SK-N-SH (cell line): ENCODE results near the gene CREBL2. TPM values are rescaled to one million over a fixed set of nuclear protein-coding genes. Genes with fewer than 3 reads are reported as not detected.

Source experiments
- CTCF ChIA-PET: fragments of 300-600, 350-600 bp; formaldehyde crosslinking; extraction: SDS; loops from one replicate; lab custom pipeline; 2021; lab: Yijun Ruan, JAX
- POLR2A ChIA-PET: fragments of 350-600 bp; sonication (Branson Sonifier 250); formaldehyde crosslinking; extraction: SDS; loops from one replicate; lab custom pipeline; 2020; ENCODE audit warnings: antibody characterized with exemption, inconsistent platforms; lab: Yijun Ruan, JAX
- DNase-seq: peaks from one replicate; pipeline ENCODE4 v3.0.0; 2012
- H2AFZ ChIP-seq: fragments of 200-600 bp; sonication (generic); 2 replicates; pipeline ENCODE4 v1.8.1; 2016; ENCODE audit warnings: antibody characterized with exemption, mild to moderate bottlenecking, low read depth
- H3F3A ChIP-seq: fragments of 200-600 bp; sonication (generic); replicated peaks from 2 replicates; pipeline ENCODE3; 2016; ENCODE audit warnings: antibody characterized with exemption, mild to moderate bottlenecking; ENCODE audit not compliant: insufficient read depth
- H3K27ac ChIP-seq, 2 experiments: fragments of 200-500 bp in 1 of 2; fragments of 200-600 bp in 1 of 2; sonication (Bioruptor generic) in 1 of 2; sonication (generic), shearing (Covaris generic) in 1 of 2; 2 replicates each; pipeline versions ENCODE4 v1.5.1 to v1.6.1; 2014 to 2016; ENCODE audit warnings: low read depth in 2 of 2, inconsistent platforms in 1 of 2, low read length in 1 of 2, mild to moderate bottlenecking in 1 of 2, mixed read lengths in 1 of 2
- H3K27me3 ChIP-seq: fragments of 200-600 bp; sonication (generic), shearing (Covaris generic); 2 replicates; pipeline ENCODE4 v1.6.1; 2016; ENCODE audit warnings: mixed run types; ENCODE audit not compliant: insufficient read depth
- H3K36me3 ChIP-seq, 2 experiments: fragments of 200-500 bp in 1 of 2; fragments of 200-600 bp in 1 of 2; sonication (Bioruptor generic) in 1 of 2; sonication (generic) in 1 of 2; replicated peaks in 1 of 2; 2 replicates each; pipeline versions ENCODE3 to v1.5.1; 2014 to 2016; ENCODE audit warnings: low read length in 1 of 2, mild to moderate bottlenecking in 1 of 2; ENCODE audit not compliant: insufficient read depth in 2 of 2, control insufficient read depth in 1 of 2
- H3K4me1 ChIP-seq, 2 experiments: fragments of 200-500 bp in 1 of 2; fragments of 200-600 bp in 1 of 2; sonication (Bioruptor generic) in 1 of 2; sonication (generic), shearing (Covaris generic) in 1 of 2; 2 replicates each; pipeline versions ENCODE4 v1.5.1 to v1.6.1; 2014 to 2016; ENCODE audit warnings: low read depth in 1 of 2, low read length in 1 of 2, mixed run types in 1 of 2; ENCODE audit not compliant: insufficient read depth in 2 of 2, control insufficient read depth in 1 of 2
- H3K4me2 ChIP-seq: fragments of 200-600 bp; sonication (generic), shearing (Covaris generic); 2 replicates; pipeline ENCODE4 v1.6.1; 2017; ENCODE audit warnings: mixed run types
- H3K4me3 ChIP-seq, 2 experiments: fragments of 200-500 bp in 1 of 2; fragments of 200-600 bp in 1 of 2; sonication (Bioruptor generic) in 1 of 2; sonication (generic), shearing (Covaris generic) in 1 of 2; 2 replicates each; pipeline versions ENCODE4 v1.5.1 to v1.8.1; 2014 to 2016; ENCODE audit warnings: low read depth in 2 of 2, inconsistent platforms in 1 of 2, low read length in 1 of 2, mild to moderate bottlenecking in 1 of 2, mixed read lengths in 1 of 2, moderate library complexity in 1 of 2
- H3K79me2 ChIP-seq: fragments of 200-600 bp; sonication (generic); 2 replicates; pipeline ENCODE4 v1.8.1; 2017; ENCODE audit warnings: mild to moderate bottlenecking; ENCODE audit not compliant: insufficient read depth
- H3K9ac ChIP-seq: fragments of 200-600 bp; sonication (generic); 2 replicates; pipeline ENCODE4 v1.6.1; 2017; ENCODE audit warnings: mixed run types
- H3K9me2 ChIP-seq: fragments of 200-600 bp; sonication (generic); 2 replicates; pipeline ENCODE4 v1.6.1; 2017; ENCODE audit warnings: mixed run types
- H3K9me3 ChIP-seq: fragments of 200-600 bp; sonication (generic); 2 replicates; pipeline ENCODE4 v1.6.1; 2017; ENCODE audit warnings: mixed run types, mild to moderate bottlenecking, moderate library complexity
- H4K20me1 ChIP-seq: fragments of 200-600 bp; sonication (generic); 2 replicates; pipeline ENCODE4 v1.6.1; 2017; ENCODE audit warnings: mild to moderate bottlenecking, mixed run types; ENCODE audit not compliant: insufficient read depth
- CHD2 ChIP-seq: fragments of 150-350 bp; IDR thresholded peaks from 2 replicates; pipeline ENCODE4 v1.6.1; 2018; ENCODE audit warnings: low read length; ENCODE audit not compliant: partially characterized antibody
- ELF1 ChIP-seq: IDR thresholded peaks from 2 replicates; pipeline ENCODE4 v1.4.0; 2012
- EP300 ChIP-seq, 2 experiments: IDR thresholded peaks; 2 replicates each; pipeline versions ENCODE4 v1.4.0 to v1.6.1; 2012; ENCODE audit warnings: borderline replicate concordance in 1 of 2, low read depth in 1 of 2, low read length in 1 of 2
- EZH2phosphoT487 ChIP-seq: fragments of 200-600 bp; sonication (generic); IDR thresholded peaks from 2 replicates; pipeline ENCODE4 v1.6.1; 2017; ENCODE audit warnings: low read depth, mixed run types, mild to moderate bottlenecking, antibody characterized with exemption, moderate library complexity, borderline replicate concordance
- FOXJ3 ChIP-seq: sonication (generic); formaldehyde crosslinking; IDR thresholded peaks from 2 replicates; pipeline ENCODE4 v1.5.1; 2020; ENCODE audit warnings: mild to moderate bottlenecking, missing genetic modification reagents
- GATA2 ChIP-seq: sonication (generic); formaldehyde crosslinking; IDR thresholded peaks from 2 replicates; pipeline ENCODE4 v1.5.0; 2020; ENCODE audit warnings: mild to moderate bottlenecking, missing genetic modification reagents
- MXI1 ChIP-seq: IDR thresholded peaks from 2 replicates; pipeline ENCODE4 v1.6.1; 2012; ENCODE audit warnings: mild to moderate bottlenecking, low read depth, low read length, improper control_type of control experiment
- RAD21 ChIP-seq: IDR thresholded peaks from 2 replicates; pipeline ENCODE4 v1.6.1; 2012; ENCODE audit warnings: mild to moderate bottlenecking, low read length
- RCOR1 ChIP-seq: fragments of 150-350 bp; IDR thresholded peaks from 2 replicates; pipeline ENCODE4 v1.6.1; 2017; ENCODE audit warnings: antibody characterized with exemption, low read length
- REST ChIP-seq: IDR thresholded peaks from 2 replicates; pipeline ENCODE4 v1.6.1; 2012; ENCODE audit warnings: mild to moderate bottlenecking, low read depth, low read length, moderate library complexity
- SIN3A ChIP-seq: IDR thresholded peaks from 2 replicates; pipeline ENCODE4 v1.6.1; 2012; ENCODE audit warnings: low read depth, mild to moderate bottlenecking, low read length, moderate library complexity, borderline replicate concordance
- SMC3 ChIP-seq: IDR thresholded peaks from 2 replicates; pipeline ENCODE4 v1.6.1; 2012; ENCODE audit warnings: low read depth, low read length, improper control_type of control experiment
- TAF1 ChIP-seq: IDR thresholded peaks from 2 replicates; pipeline ENCODE4 v1.6.1; 2012; ENCODE audit warnings: low read depth, mild to moderate bottlenecking, low read length, moderate library complexity, borderline replicate concordance
- TCF12 ChIP-seq: IDR thresholded peaks from 2 replicates; pipeline ENCODE4 v1.4.0; 2012
- USF1 ChIP-seq: IDR thresholded peaks from 2 replicates; pipeline ENCODE4 v1.4.0; 2012; ENCODE audit warnings: low read depth, borderline replicate concordance
- YY1 ChIP-seq: IDR thresholded peaks from 2 replicates; pipeline ENCODE4 v1.4.0; 2012; ENCODE audit warnings: low read depth, mild to moderate bottlenecking
- WGBS: methylation state at CpG from one replicate; pipeline ENCODE4 v1.1.6; 2017; ENCODE audit warnings: low lambda C conversion rate; 5-methylcytosine and 5-hydroxymethylcytosine counted together
- polyA plus RNA-seq, 3 experiments: library from polyadenylated mRNA; depleted of rRNA; stranded (reverse); fragments of >200 nt; gene quantifications; 2 replicates each; pipeline ENCODE4 v1.2.3, GENCODE V29; 2012
- TF ChIP-seq, protein P1 (sequence below): fragments of 200-600 bp; sonication (generic); IDR thresholded peaks from 2 replicates; pipeline ENCODE4 v1.6.1; 2017; ENCODE audit warnings: antibody characterized with exemption, mild to moderate bottlenecking, moderate library complexity
- TF ChIP-seq, protein P2 (sequence below): IDR thresholded peaks from 2 replicates; pipeline ENCODE4 v1.4.0; 2012; ENCODE audit warnings: low read depth

Gene CREBL2
- polyA plus RNA-seq, 1 of the 3 experiments (the other 2 are of a cell fraction): 12.6 TPM

DNA sequence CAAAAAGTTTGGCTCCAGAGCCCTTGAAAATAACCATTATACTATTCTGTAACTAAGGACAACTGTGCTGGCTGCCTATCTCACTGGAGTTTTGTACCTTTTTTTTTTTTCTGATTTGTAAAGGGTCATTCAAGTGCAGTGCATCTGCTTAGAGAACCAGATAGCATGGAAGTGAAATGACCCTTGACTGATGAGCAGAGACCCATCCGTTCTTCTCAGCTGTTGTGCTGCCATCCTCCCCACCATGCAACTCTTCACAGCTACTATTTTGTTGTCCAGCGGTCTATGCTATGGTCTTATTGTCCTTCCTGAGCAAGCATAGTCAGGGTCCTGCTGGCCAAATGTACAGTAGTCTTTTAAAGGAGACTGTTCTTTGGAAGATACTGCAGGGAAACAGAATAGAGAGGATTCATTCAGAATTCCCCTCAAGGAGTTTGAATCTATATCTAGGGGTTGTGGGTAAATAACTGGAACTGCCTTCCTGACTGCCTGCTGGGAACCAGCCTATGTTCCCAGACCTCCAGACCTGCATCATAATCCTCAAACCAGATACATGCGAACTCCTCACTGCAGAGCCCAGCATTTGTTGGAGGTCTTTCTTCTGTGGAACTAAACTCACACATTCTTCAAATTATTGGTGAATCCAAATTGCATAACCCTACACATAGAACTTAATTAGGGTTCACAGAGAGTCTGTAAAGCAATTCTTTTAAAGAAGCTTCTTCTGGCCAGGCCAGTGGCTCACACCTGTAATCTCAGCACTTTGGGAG is 43.2 kb downstream of the CREBL2 start (continued):
- TF ChIP-seq REST: no peak
- no peak for TF ChIP-seq RAD21
- no peak for TF ChIP-seq SMC3
- no peak for TF ChIP-seq USF1
- no peak for TF ChIP-seq MXI1
- TF ChIP-seq, all 33 proteins: peak for 0

DNA sequence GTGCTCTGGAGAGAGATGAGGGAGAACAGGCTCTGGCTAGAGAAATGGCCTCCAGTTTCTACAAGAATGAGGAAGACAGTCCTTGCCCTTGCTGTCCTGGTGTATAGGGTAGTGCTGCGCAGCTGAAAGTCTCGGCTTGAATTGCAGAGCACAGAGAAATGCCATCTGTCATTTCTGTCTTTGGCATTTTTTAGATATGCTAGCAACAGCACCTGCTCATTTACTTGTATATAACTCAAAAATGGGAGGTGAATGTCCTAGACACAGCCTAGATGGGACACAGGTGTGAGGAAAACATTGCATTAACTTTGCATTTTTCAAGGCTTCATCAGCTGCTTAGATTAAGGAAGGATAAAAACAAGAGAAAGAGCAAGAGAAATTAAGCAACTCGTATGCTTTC is 48.5 kb downstream of the CREBL2 start:
- H3K79me2 ChIP-seq: no peaks in the 10 kb centered on the region
- H3K27me3 ChIP-seq: no peaks in the 10 kb centered on the region
- POLR2A ChIA-PET: no interaction called here
- 66% methylated on average over 2 of the region's 3 CpGs for WGBS
- no peak overlapping the region for H3K9ac ChIP-seq
- H3K36me3 ChIP-seq: no peaks in the 10 kb centered on the region
- no peak for TF ChIP-seq RCOR1
- TF ChIP-seq FOXJ3 (CRISPR knock-in tag): no peak
- TF ChIP-seq CHD2: no peak
- TF ChIP-seq, protein P1, sequence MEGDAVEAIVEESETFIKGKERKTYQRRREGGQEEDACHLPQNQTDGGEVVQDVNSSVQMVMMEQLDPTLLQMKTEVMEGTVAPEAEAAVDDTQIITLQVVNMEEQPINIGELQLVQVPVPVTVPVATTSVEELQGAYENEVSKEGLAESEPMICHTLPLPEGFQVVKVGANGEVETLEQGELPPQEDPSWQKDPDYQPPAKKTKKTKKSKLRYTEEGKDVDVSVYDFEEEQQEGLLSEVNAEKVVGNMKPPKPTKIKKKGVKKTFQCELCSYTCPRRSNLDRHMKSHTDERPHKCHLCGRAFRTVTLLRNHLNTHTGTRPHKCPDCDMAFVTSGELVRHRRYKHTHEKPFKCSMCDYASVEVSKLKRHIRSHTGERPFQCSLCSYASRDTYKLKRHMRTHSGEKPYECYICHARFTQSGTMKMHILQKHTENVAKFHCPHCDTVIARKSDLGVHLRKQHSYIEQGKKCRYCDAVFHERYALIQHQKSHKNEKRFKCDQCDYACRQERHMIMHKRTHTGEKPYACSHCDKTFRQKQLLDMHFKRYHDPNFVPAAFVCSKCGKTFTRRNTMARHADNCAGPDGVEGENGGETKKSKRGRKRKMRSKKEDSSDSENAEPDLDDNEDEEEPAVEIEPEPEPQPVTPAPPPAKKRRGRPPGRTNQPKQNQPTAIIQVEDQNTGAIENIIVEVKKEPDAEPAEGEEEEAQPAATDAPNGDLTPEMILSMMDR: no peak
- TF ChIP-seq, protein P2, sequence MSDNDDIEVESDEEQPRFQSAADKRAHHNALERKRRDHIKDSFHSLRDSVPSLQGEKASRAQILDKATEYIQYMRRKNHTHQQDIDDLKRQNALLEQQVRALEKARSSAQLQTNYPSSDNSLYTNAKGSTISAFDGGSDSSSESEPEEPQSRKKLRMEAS: no peak
- no peak for TF ChIP-seq USF1
- no peak for TF ChIP-seq MXI1
- TF ChIP-seq EZH2phosphoT487: no peak
- TF ChIP-seq YY1: no peak
- no peak for TF ChIP-seq SMC3
- TF ChIP-seq ELF1: no peak
- no peak for TF ChIP-seq TCF12
- no peak for TF ChIP-seq GATA2 (CRISPR knock-in tag)
- no peak for TF ChIP-seq SIN3A
- TF ChIP-seq EP300 (IDR thresholded peaks at IDR 0.05; ENCODE audit: borderline replicate concordance in 1 of 2, low read depth in 1 of 2, low read length in 1 of 2): no peak
- no peak for TF ChIP-seq TAF1
- no peak for DNase-seq
- peaks cover 11% of the 10 kb centered on the region for H3F3A ChIP-seq
- H2AFZ ChIP-seq: no peak overlapping the region
- H3K27ac ChIP-seq: no peak overlapping the region
- H3K4me2 ChIP-seq: no peak overlapping the region
- H3K9me3 ChIP-seq: no peaks in the 10 kb centered on the region
- H4K20me1 ChIP-seq: no peaks in the 10 kb centered on the region
- no peak overlapping the region for H3K4me3 ChIP-seq
- CTCF ChIA-PET: interaction anchor here (1.1 to 1.7 kb wide), 3 partner anchors 10 to 325 kb away, joined by 3 to 5 read pairs (median 3); no protein-coding TSS in a partner anchor
- peaks cover 0 to 3% of the 10 kb centered on the region in 2 experiments; a peak in 2 of 4 replicates for H3K4me1 ChIP-seq
- H3K9me2 ChIP-seq: no peaks in the 10 kb centered on the region
